ENCODE measurements around the gene CDC20.

Gene CDC20

DNA sequence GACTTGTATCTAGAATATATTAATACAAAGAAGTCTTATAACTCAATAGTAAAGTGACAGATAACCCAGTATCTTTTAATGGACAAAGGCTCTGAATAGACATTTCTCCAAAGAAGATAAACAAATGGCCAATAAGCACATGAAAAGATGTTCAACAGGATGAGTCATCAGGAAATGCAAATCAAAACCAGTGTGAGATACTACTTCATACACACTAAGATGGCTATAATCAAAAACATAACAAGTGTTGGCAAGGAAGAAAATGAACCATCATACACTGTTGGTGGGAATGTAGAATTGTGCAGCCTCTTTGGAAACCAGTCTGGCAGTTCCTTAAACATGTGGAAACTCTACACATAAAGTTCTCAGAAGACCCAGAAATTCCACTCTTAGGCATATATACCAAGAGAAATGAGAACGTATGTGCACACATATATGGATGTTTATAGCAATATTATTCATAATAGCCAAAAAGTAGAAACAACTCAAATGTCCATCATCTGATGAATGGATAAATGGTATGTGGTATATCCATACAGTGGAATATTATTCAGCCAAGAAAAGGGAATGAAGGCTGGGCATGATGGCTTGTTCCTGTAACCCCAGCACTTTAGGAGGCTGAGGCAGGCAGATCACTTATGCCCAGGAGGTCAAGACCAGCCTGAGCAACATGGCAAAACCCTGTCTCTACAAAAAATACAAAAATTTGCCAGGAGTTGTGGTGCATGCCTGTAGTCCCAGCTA lies 31.1 kb upstream of the CDC20 start:
- TF ChIP-seq, protein P1, sequence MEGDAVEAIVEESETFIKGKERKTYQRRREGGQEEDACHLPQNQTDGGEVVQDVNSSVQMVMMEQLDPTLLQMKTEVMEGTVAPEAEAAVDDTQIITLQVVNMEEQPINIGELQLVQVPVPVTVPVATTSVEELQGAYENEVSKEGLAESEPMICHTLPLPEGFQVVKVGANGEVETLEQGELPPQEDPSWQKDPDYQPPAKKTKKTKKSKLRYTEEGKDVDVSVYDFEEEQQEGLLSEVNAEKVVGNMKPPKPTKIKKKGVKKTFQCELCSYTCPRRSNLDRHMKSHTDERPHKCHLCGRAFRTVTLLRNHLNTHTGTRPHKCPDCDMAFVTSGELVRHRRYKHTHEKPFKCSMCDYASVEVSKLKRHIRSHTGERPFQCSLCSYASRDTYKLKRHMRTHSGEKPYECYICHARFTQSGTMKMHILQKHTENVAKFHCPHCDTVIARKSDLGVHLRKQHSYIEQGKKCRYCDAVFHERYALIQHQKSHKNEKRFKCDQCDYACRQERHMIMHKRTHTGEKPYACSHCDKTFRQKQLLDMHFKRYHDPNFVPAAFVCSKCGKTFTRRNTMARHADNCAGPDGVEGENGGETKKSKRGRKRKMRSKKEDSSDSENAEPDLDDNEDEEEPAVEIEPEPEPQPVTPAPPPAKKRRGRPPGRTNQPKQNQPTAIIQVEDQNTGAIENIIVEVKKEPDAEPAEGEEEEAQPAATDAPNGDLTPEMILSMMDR (conservative IDR thresholded peaks at IDR 0.05; ENCODE audit: control insufficient read depth, insufficient read depth, low read depth, low read length): no peak

DNA sequence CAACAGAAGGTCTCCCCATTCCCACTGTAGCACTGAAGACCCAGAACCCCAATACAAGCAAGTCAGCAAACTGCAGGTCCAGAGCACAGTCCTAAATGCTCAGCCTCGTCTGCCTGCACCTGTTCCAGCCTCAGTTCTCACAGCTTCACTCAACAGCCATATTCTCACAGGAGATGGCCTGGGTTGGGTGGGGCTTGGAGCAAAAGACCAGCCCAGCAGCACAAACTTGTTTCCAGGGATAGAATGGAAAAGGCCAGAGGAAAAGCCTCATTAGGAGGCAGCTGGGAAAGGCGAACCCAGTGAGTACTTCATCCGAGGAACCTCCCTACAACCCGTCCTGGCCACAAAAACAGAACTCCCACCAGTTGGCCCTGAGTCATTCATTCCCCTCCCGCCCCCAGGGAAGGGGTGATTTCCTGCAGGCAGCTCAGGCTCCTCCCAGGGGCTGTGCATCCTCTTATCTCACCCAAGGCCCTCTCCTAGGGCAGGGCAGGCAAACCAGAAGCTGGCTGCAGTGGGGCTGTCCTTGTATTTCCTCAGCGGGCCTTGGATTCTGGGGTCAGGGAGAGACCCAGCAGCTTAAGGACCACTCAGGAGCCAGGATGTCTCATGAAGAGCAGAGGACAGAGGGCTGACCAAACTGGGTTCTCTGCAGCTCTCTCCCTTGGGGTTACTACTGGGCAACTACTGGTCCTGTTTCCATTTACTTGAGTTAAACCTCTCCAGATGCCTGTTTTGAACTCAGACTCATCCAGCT lies 28.6 kb upstream of the CDC20 start:
- no peak overlapping the region for H3K4me3 ChIP-seq (ENCODE audit: control insufficient read depth, low read depth, low read length)
- TF ChIP-seq, protein P1 (conservative IDR thresholded peaks at IDR 0.05; ENCODE audit: control insufficient read depth, insufficient read depth, low read depth, low read length): no peak
- DNase-seq (ENCODE audit: low read depth): peak; percentile 89

More for the DNA sequence above, 31.1 kb upstream of the CDC20 start:
- peak; percentile 80 for DNase-seq (ENCODE audit: low read depth)
- no peak overlapping the region for H3K4me3 ChIP-seq (ENCODE audit: control insufficient read depth, low read depth, low read length)

DNA sequence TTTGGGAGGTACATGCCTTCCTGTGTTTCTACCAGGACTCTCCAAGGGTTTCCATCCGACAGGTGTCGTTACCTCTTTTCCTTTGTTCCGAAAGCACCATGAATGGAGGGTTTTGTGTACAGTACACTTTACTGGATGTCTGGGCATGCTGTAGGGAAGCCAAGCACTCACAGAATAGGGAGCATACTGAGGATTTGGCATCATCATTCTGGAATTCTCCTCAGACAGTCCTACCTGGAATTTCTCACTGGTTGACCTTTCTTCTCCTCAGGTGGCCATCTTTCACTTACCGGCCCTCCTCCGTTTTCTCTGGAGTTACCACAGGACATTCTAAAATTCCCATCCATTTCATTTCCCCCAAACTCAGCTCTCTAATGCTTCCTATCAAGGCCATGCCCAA lies 27.1 kb upstream of the CDC20 start:
- H3K4me3 ChIP-seq (ENCODE audit: control insufficient read depth, low read depth, low read length): no peak overlapping the region
- TF ChIP-seq, protein P1 (conservative IDR thresholded peaks at IDR 0.05; ENCODE audit: control insufficient read depth, insufficient read depth, low read depth, low read length): no peak
- DNase-seq (ENCODE audit: low read depth): no peak

DNA sequence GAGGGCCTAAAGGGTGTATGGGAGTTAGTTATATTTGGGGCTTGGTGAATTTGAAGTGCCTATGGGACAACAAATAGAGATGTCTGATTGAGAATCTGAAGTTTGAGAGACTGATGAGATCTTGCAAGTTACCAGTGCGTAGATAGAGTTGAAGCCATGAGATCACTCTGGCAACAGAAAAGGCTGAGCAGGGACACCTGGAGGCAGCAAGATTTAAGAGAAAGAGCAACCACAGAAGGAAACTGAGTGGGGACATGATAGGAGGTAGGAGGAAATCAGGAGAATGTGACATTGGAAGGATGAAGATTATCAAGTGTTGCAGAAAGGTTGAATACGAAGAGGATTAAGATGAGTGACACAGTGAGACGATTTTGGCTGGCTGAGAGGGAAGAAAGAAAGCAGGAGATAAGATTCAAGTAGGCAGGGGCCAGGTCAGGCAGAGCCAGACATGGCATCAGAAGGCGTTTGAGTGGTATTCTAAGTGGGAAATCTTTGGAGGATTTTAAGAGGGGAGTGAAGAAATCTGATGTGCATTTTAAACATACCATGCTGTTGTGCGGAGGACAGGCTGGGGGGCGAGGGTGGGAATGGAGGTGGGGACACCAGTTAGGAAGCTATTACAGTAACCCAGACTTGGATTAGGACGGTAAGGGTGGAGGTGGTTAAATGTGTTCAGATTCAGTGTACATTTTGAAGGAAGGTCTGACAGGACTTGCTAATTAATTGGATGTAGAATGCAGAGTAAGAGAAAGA lies 24.2 kb upstream of the CDC20 start:
- TF ChIP-seq, protein P1 (conservative IDR thresholded peaks at IDR 0.05; ENCODE audit: control insufficient read depth, insufficient read depth, low read depth, low read length): no peak
- no peak overlapping the region for H3K4me3 ChIP-seq (ENCODE audit: control insufficient read depth, low read depth, low read length)
- DNase-seq (ENCODE audit: low read depth): no peak

DNA sequence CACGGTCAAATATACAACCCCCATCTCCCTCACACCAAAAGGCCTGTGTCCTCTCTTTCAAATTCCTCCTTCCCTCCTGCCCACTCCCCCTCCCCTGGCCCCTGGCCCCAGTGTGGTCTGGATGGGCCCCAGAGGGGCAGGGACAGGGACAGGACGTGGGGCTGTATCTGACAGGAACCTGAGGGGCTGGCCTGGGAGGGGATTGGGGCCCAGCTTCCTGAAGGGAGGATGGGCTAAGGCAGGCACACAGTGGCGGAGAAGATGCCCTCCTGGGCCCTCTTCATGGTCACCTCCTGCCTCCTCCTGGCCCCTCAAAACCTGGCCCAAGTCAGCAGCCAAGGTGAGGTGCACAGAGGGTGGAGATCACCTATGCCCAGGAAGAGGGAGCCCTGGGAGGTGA lies 21.2 kb upstream of the CDC20 start, which contains the start of gene MPL:
Gene MPL (plus strand): TSS at position 231 of the 400 bp plus-strand sequence. CDS start 31 bp downstream, at position 262.
- H3K4me3 ChIP-seq (ENCODE audit: control insufficient read depth, low read depth, low read length): no peak within 1 kb of the TSS
- TF ChIP-seq, protein P1 (conservative IDR thresholded peaks at IDR 0.05; ENCODE audit: control insufficient read depth, insufficient read depth, low read depth, low read length): no peak
- no peak for DNase-seq (ENCODE audit: low read depth)

DNA sequence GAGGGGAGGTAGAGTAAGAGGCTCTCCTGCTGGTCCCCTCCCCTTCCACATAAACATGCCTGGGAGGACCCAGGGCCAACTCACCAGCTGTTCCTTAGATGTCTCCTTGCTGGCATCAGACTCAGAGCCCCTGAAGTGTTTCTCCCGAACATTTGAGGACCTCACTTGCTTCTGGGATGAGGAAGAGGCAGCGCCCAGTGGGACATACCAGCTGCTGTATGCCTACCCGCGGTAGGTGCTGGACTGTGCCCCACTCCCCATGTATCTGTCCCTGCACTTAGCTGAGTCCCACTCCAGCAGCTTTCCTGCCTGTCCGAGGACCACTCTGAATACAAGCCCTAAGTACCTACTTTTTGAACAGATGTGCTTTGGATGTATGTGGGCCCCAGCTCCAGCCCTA lies 20.8 kb upstream of the CDC20 start:
- TF ChIP-seq, protein P1 (conservative IDR thresholded peaks at IDR 0.05; ENCODE audit: control insufficient read depth, insufficient read depth, low read depth, low read length): no peak
- no peak overlapping the region for H3K4me3 ChIP-seq (ENCODE audit: control insufficient read depth, low read depth, low read length)

More for the DNA sequence above, 20.8 kb upstream of the CDC20 start:
- DNase-seq (ENCODE audit: low read depth): no peak
